ENCODE data around the gene SCN2A.

The SCN2A gene

GRCh38 chr2:165425556-165425955 lies 186.3 kb downstream of the SCN2A start:
- no peak for DNase-seq

GRCh38 chr2:165427686-165428085 lies 188.5 kb downstream of the SCN2A start:
- no peak for DNase-seq

- DNase-seq: no peak
Measured at GRCh38 chr2:165428926-165429325, 189.7 kb downstream of the SCN2A start.

GRCh38 chr2:165431014-165431413 lies 191.8 kb downstream of the SCN2A start:
- no peak for DNase-seq

GRCh38 chr2:165432234-165432966 lies 193.2 kb downstream of the SCN2A start:
- DNase-seq: no peak

GRCh38 chr2:165434865-165435496 lies 195.8 kb downstream of the SCN2A start:
- no peak for DNase-seq

- DNase-seq: no peak
Measured at GRCh38 chr2:165435611-165436010, 196.4 kb downstream of the SCN2A start.

- DNase-seq: no peak
Measured at GRCh38 chr2:165436559-165436958, 197.3 kb downstream of the SCN2A start.

- no peak for DNase-seq
Measured at GRCh38 chr2:165440367-165440766, 201.2 kb downstream of the SCN2A start.
